Measurements from ENCODE around the gene IRGC.

GRCh38 chr19:43739439-43740235 lies 23.8 kb downstream of the IRGC start:
- peak; percentile 20; the same call in 1 of the 2 replicates for TF ChIP-seq TEAD4 (IDR thresholded peaks at IDR 0.05)
- TF ChIP-seq REST (IDR thresholded peaks at IDR 0.05; ENCODE audit: low read depth) = no peak
- TF ChIP-seq EP300 (IDR thresholded peaks at IDR 0.05; ENCODE audit: borderline replicate concordance) = no peak
- TF ChIP-seq RAD21 (IDR thresholded peaks at IDR 0.05; ENCODE audit: low read depth) = no peak
- no peak for TF ChIP-seq USF1 (IDR thresholded peaks at IDR 0.05)
- TF ChIP-seq CREB1 (IDR thresholded peaks at IDR 0.05; ENCODE audit: low read depth) = no peak
- no peak for TF ChIP-seq FOXM1 (IDR thresholded peaks at IDR 0.05; ENCODE audit: borderline replicate concordance, low read depth)
- TF ChIP-seq YY1 (IDR thresholded peaks at IDR 0.05; ENCODE audit: low read depth) = no peak
